Left ventricle myocardium superior (tissue), 1 donor: ENCODE data around the gene NACA. TPM values are rescaled to one million over a fixed set of nuclear protein-coding genes. Genes with fewer than 3 reads are reported as not detected.
A peak's percentile ranks its signal among the peaks of the same experiment; 100 is the strongest.
"Not testable (repeated sequence)": the region's sequence is repeated elsewhere in the genome, so short reads cannot be mapped to it uniquely, and the experiment has no call there.

Experiments
- ATAC-seq: fragments of 200-7000 bp; cut with Tn5 transposase; one replicate; pipeline ENCODE4 v1.9.1; 2020; ENCODE audit warnings: mild to moderate bottlenecking, moderate library complexity
- DNase-seq: peaks from one replicate; pipeline ENCODE4 v3.0.0-alpha.2; 2020
- intact Hi-C: fragments of 100-400 bp; cut with micrococcal nuclease; formaldehyde crosslinking; loops from one replicate; pipeline ENCODE4 v1.11.0; 2022
- total RNA-seq: library from RNA; stranded (reverse); fragmentation: NEBNext Ultra II Directional; extraction: Animal tissue kit (Norgen Biotek cat#: 25700); gene quantifications from one replicate; pipeline ENCODE4 v1.2.1, GENCODE V29; 2021
- donor health status: DM: no; HTN: yes; CAD: no; lungs with severe emphysema.

NACA gene
- total RNA-seq, 1 donor from 2014 or later, result 540 TPM

DNA sequence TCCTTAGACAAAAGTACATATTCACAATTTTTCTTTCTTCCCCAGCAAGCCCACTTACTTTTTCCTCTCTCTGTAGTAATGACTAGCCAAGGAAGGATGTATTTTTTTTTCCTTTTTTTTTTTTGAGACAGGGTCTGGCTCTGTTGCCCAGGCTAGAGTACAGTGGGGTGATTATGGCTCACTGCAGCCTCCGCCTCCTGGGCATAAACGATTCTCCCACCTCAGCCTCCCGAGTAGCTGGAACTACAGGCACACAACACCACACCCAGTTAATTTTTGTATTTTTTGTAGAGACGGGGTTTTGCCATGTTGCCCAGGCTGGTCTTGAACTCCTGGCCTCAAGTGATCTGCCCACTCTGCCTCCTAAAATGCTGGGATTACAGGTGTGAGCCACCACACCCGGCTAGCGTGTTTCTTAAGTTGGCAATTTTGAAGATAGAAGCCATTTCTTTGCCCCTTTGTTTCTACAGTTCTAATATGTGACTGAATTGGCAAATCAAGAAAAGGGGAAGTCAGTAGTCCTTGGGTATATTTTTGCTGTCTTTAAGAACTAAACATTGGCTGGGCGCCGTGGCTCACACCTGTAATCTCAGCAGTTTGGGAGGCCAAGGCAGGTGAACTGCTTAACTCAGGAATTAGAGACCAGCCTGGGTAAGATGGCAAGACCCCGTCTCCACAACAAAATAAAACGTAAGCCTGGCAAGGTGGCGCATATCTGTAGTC lies 3.2 kb upstream of the NACA start:
- ATAC-seq (no peak), DNase-seq (no peak)
- intact Hi-C loops, result no loop called here

DNA sequence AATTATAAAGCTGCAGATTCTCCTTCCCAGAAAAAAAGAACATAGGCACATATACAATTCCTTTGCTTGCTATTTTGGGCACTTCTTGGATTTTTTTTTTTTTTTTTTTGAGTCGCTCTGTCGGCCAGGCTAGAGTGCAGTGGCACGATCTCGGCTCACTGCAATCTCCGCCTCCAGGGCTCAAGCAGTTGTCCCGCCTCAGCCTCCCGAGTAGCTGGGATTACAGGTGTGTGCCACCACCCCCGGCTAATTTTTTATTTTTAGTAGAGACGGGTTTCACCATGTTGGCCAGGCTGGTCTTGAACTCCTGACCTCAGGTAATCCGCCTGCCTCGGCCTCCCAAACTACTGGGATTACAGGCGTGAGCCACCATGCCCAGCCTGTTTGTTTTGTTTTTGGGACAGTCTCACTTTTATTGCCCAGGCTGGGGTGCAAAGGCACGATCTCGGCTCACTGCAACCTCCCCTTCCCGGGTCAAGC lies 1.1 kb upstream of the NACA start:
- DNase-seq, ATAC-seq, intact Hi-C loops: not testable (repeated sequence)

DNA sequence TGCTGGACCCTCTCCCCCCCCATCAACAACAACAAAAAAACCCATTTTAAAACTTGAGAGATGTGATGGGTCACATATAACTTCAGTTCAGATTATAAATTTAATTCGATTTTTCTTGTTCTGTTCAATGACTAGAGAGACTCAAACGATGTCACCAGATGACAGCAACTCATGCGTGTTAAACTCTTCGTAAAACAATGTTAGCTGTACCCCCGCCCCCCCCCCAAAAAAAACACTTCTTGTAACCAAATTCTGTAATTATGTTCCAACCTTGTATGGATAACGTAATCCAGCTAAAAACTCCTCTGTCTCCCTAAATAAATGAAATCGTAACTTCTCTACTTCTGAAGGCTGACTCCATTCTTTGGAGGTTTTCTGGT lies 614 bp upstream of the NACA start:
- intact Hi-C loops, result no loop called here
- DNase-seq, result no peak
- ATAC-seq, result no peak

DNA sequence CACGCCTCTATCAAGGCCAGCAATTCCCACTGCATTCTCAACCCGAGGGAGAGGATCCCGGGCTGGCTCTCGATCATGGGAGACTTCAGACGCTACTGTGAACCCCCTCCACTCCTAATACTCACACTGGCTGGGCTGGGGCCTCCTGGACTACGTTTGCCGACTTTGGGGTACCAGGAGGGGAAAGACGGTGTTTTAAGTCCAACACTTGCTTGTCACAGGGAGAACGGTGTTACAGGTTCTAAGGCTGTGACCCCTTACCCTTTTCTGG lies 463 bp downstream of the NACA start:
- peak; percentile 18 for ATAC-seq
- intact Hi-C loops, result no loop called here
- no peak for DNase-seq

DNA sequence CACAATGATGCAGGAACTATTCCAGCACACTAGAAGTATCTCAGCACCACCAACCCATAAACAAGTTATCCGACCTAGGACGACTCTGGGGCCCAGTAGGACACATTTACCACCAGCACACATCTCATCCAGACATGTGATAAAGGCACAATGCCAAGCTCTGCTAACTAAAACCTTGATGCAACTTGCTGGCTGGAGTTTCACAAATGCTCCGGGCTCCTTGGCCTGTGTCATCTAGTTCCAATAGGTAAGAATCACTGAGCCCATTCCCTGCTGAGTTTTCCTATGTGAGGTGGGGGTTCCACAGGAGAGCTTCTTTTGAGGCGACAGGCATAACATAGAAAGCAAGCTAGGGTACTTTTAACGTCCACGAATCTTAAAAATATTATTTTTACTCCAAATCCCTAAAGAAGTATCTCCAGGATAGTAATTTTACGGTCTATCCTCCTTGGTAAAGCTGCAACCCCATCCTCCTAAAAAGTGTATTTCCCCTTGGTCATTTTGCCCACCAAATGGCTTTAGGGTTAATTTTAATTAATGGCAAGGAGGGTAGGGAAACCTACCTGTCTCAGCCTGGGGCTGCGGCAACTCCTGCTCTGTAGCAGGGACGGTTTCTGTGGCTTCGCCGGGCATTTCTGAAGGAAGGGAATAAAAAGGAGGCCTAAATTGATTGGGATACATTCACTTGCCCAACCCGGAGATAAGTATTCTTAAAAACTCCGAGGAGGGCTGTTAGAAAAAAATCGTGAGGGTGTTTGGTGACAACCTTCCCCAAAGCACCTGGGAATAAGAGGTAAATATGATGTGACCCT lies 1.0 kb downstream of the NACA start:
- intact Hi-C loops, result no loop called here
- DNase-seq (peak; percentile 56), ATAC-seq (peak; percentile 68)

DNA sequence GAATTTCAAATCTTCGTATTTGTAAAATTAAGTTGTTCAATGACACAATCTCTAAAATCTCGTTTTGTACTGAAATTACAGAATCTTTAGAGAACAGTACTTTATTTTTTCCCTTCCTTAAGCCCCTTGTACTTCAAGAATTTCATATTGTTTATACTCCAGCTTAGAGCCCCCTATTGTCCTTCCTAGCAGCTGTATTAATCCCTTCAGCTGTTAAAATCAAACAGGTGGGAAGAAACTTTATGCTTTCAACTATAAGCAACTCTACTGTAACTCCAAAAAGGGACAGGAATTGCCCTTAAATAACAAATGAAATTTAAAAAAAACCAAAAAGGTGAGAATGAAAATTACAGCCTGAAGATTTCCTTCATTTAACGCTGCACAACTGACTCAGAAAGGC lies 1.7 kb downstream of the NACA start:
- ATAC-seq, result no peak
- no peak for DNase-seq
- intact Hi-C loops, result no loop called here

DNA sequence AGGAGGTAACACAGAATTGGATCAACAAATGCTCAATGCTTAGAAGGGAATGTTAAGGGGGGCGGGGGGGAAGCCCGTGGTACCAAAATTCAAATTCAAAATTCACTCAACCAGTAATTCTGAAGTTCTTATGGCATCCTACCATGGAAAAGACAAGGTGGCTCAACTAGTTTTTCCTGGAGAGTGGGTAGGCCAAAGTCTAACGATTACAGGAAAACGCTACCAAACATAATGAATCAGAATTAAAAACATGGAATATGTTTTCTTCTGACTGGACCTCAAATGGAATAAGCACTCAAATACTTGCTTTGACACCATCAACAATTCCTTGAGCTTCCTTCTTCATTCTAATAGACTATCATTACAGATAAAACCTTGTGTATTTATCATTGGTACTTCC lies 2.3 kb downstream of the NACA start:
- intact Hi-C loops, result no loop called here
- no peak for DNase-seq
- no peak for ATAC-seq

DNA sequence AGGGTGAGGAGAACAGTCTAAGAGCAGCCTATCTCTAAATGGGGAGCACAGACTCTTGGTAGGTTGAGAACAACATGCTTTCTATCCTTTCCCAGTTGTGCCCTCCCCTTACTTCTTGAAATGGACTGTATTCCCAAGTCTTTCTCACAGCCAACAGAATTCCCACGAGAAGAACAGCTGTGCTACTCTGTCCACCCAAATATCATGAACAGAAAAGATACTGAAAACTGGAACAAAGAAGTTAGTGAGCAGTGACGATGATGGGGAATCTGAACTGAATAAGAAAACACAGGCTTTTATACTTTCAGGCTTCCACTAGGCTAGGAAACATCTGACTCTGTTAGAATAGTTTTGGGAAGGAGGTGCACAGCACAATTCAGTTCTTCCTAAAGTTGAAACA lies 3.4 kb downstream of the NACA start:
- DNase-seq (no peak), ATAC-seq (no peak)
- intact Hi-C loops, result no loop called here

DNA sequence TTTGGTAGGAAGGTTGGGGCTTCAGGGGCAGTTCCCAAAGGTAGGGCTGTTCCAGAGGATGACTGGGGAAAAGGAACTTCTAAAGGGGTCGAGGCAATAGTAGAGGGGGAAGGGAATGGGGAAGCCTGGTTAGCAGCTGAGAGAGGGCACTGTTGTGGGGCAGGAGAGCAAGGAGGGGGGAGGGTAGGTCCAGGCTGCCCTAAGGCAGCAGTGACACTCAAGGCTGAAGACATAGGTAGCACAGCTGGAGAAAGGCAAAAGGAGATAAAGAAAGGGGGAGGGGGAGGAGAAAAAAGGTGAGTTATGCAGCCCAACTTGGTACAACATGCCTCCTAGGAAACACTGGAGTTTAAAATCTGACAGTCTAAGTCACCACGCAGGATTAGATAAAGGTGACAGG lies 3.9 kb downstream of the NACA start:
- intact Hi-C loops, result no loop called here
- DNase-seq, result no peak
- no peak for ATAC-seq

DNA sequence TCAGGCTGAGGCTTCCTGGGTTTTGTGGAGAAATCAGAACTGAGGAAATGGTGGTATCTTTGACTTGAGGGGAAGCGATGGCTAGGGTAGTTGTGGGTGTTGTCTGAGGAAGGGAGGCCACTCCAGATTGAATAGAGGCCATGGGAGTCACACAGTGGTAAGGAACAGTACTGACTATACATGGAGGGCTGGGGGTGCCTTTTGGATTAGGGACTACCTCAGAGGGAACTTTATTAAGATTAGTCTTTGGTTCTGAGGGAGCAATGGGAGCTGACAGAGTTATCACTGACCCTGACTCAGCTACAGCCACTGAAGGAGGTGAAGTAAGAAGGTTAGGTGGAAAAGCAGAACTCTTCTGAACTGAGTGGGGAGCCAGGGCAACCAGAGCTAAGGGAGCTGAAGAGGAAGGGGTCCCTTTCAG lies 4.4 kb downstream of the NACA start:
- no peak for DNase-seq
- no peak for ATAC-seq
- intact Hi-C loops, result no loop called here

DNA sequence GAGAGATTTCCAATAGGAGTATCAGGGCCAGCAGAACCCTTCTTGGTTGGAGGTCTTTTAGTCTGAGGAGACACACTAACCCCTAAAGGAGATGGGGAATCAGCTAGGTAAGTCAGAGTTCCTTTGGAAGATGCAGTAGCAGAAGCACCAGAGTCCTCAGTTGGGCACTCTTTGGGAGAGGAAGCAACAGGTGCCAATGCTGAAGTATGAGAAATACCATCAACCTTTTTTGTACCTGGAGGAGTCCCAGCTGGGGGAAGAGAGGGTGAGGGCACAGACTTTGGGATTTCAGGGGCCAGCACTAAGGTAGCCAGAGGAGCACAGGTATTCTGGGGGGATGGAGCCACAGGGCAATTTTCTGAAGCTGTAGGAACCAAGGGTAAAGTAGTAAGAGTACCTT lies 6.0 kb downstream of the NACA start:
- no peak for DNase-seq
- intact Hi-C loops, result no loop called here
- ATAC-seq, result no peak

DNA sequence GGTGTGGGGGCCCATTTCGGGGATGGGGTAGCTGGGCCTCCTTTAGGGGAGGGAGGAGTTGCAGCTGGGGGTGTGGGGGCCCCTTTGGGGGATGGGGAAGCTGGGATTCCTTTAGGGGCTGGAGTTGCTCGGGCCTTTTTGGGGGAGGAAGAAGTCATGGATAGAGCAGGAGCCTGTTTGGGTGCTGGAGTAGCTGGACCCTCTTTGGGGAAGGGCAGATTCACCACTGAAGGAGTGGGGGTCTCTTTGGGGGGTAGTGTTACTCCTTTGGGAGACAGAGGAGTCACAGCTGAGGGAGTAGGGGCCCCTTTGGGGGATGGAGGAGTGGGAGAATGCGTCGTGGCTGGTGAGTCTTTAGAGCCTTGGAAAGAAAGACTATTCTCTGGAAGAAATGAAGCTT lies 6.5 kb downstream of the NACA start:
- ATAC-seq, result no peak
- no peak for DNase-seq
- intact Hi-C loops, result no loop called here

DNA sequence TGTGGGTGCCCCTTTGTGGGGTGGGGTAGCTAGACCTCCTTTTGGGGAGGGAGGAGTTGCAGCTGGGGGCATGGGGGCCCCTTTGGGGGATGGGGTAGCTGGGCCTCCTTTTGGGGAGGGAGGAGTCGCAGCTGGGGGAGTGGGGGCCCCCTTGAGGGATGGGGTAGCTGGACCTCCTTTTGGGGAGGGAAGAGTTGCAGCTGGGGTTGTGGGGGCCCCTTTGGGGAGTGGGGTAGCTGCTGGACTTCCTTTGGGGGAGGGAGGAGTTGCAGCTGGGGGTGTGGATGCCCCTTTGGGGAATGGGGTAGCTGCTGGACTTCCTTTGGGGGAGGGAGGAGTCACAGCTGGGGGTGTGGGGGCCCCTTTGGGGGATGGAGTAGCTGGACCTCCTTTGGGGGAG lies 7.0 kb downstream of the NACA start:
- intact Hi-C loops, result no loop called here
- DNase-seq (no peak), ATAC-seq (no peak)

DNA sequence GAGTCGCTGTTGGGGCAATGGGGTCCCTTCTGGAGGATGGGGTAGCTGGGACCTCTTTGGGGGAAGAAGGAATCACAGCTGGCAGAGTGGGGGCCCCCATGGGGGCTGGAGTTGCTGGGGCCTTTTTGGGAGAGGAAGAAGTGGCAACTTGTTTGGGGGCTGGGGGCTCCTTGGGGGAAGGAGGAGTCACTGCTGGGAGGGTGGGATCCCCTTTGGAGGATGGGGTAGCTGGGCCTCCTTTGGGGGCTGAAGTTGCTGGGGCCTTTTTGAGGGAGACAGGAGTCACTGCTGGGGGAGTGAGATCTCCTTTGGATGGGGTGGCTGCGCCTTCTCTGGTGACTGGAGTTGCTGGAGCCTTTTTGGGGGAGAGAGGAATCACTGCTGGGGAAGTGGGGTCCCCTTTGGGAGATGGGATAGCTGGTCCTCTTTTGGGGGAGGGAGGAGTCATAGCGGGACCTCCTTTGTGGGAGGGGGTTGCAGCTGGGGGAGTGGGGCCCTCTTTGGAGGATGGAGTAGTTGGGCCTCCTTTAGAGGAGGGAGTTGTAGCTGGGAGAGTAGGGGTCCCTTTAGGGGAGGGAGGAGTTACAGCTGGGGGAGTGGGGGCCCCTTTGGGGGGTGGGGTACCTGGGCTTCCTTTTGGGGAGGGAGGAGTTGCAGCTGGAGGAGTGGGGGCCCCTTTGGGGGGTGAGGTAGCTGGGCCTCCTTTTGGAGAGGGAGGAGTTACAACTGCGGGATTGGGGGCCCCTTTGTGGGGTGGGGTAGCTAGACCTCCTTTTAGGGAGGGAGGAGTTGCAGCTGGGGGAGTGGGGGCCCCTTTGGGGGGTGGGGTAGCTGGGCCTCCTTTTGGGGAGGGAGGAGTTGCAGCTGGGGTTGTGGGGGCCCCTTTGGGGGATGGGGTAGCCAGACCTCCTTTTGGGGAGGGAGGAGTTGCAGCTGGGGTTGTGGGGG lies 7.9 kb downstream of the NACA start:
- no peak for DNase-seq
- intact Hi-C loops, result no loop called here
- no peak for ATAC-seq

DNA sequence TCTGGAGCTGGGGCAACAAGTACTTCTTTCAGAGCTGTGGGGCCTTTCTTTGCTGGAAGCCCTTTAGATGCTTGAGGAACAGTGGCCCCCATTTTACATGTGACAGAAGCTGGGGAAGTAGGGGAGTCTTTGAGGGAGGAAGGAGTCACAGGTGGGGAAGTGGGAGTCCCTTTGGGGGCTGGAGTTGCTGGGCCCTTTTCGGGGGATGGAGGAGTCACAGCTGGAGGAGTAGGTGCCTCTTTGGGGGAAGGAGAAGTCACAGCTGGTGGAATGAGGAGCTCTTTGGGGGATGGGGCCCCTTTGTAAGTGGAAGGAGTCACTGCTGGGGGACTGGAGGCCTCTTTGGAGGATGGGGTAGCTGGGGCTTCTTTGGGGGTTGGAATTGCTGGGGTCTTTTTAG lies 8.6 kb downstream of the NACA start:
- intact Hi-C loops, result no loop called here

DNA sequence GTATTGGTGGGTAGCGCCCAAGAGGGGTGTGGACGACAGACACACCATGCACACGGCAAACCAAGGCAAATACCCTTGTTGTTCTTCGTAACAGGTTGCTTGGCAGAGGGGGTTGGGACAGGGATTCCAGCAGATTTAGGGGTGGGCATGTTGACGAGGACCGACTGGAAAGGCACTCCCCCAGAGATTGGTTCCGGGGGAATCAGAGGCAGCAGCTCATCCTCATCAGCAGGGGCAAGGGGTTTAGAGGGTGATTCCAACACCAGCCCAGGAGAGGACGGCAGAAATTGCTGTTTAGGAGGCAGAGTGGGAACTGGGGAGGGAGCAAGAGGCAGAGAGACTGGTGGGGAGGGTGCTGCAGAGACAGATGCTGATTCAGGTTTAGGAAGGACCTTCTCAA lies 9.3 kb downstream of the NACA start:
- ATAC-seq (no peak), DNase-seq (no peak)
- intact Hi-C loops, result no loop called here

More for the DNA sequence above, 8.6 kb downstream of the NACA start:
- DNase-seq (no peak), ATAC-seq (no peak)

DNA sequence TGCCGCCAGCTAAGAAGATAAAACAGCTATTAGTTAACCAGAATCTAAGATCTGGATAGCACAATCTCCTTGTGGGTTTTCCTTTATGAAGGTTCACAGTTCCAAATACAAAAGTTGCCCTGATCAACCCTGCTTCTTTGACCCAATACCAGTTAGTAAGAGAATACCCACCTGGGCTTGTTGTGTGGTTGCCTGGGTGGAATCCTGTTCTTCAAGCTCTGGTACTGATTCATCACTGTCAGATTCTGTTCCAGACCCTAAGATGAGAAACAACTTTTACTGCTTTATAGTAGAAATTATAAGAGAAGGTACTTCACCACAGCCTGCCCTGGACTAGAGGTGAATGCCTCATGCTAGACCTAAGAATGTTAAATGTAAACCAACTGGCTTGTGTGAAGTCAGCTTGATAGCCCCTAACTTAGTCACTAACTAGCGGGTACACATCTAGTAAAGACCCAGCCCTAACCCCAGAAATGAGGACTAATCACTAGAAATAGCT lies 10.6 kb downstream of the NACA start:
- DNase-seq (no peak), ATAC-seq (no peak)
- intact Hi-C loops, result no loop called here

DNA sequence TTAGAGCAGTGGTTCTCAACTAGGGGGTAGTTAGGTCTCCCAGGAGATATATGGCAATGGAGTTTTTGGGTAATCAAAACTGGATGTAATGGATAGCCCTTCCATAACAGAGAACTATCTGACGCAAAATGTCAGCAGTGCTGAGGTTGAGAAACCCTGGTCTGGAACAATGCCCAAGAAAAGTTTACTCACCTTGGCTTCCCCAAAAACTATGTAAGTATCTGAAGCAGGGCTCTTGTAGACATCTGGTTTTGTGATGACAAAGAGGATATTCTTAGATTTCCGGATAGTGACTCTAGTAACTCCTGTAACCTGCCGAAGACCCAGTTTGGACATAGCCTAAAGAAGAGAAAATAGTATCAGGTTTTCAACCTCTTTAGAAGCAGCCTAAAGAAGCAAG lies 11.8 kb downstream of the NACA start:
- intact Hi-C loops, result no loop called here
- DNase-seq, result no peak
- ATAC-seq, result no peak

DNA sequence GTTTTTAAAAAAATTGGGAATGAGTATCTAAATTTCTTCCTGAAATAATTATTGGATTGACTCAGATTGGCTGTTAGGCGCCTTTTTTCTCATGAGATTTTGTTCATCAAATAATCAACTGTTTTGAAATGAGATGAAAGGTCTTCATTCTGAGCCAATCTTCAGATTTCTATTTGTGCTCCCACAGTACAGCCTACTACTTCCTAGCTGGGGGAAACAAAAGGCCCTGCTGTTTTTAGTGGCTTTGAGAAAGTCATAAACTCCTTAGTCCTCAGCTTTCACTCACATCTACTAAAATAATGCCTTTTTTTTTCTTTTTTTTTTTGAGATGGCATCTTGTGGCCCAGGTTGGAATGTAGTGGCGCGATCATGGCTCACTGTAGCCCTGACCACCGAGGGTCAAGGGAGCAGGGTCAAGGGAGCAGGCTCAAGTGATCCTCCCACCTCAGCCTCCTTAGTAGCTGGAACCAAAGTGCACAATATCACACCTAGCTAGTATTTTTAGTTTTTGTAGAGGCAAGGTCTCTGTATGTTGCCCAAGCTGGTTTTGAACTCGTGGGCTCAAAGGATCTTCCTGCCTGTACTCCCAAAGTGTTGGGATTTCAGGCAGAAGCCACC lies 15.2 kb downstream of the NACA start:
- intact Hi-C loops, result no loop called here
- ATAC-seq (no peak), DNase-seq (no peak)
